GM10248 (cell line): ENCODE measurements around the gene DIP2C.

Source experiments
- CTCF ChIA-PET: fragments of 300-600 bp; sonication (Branson Sonifier 250); formaldehyde crosslinking; extraction: SDS; loops from one replicate; lab custom pipeline; 2021; ENCODE audit warnings: antibody characterized with exemption; lab: Yijun Ruan, JAX
- POLR2A ChIA-PET: fragments of 350-650 bp; sonication (Branson Sonifier 250); formaldehyde crosslinking; extraction: SDS; loops from one replicate; lab custom pipeline; 2020; ENCODE audit warnings: antibody characterized with exemption; lab: Yijun Ruan, JAX
- DNase-seq: peaks from one replicate; pipeline ENCODE4 v3.0.0; 2012; ENCODE audit errors: extremely low spot score
- CTCF ChIP-seq: IDR thresholded peaks from 2 replicates; pipeline ENCODE4 v1.5.1; 2012; ENCODE audit warnings: mild to moderate bottlenecking, low read depth; ENCODE audit errors: extremely low read depth, missing control alignments, control extremely low read depth

The DIP2C gene

GRCh38 chr10:248307-248706 is 441.2 kb downstream of the DIP2C start:
- POLR2A ChIA-PET, result no interaction called here
- no peak for TF ChIP-seq CTCF
- CTCF ChIA-PET, result interaction anchor here (1.0 to 2.5 kb wide), 4 partner anchors 17 to 34 kb away, joined by 3 to 8 read pairs (median 4); no protein-coding TSS in a partner anchor
- DNase-seq, result no peak

- POLR2A ChIA-PET, result no interaction called here
- no peak for DNase-seq
- no peak for TF ChIP-seq CTCF
- CTCF ChIA-PET, result interaction anchor here (1.0 to 1.5 kb wide), 3 partner anchors 16 to 33 kb away, joined by 3 to 4 read pairs (median 3); no protein-coding TSS in a partner anchor
Observed at GRCh38 chr10:247480-247879, 442.0 kb downstream of the DIP2C start.

GRCh38 chr10:246431-246830 is 443.0 kb downstream of the DIP2C start:
- TF ChIP-seq CTCF, result no peak

GRCh38 chr10:244227-244626 is 445.2 kb downstream of the DIP2C start:
- POLR2A ChIA-PET, result no interaction called here

More at GRCh38 chr10:246431-246830, 443.0 kb downstream of the DIP2C start:
- no peak for DNase-seq
- CTCF ChIA-PET, result no interaction called here
- POLR2A ChIA-PET, result no interaction called here

GRCh38 chr10:241966-242643 is 447.4 kb downstream of the DIP2C start:
- no peak for DNase-seq
- ChIA-PET CTCF (interaction anchor here (1.0 kb wide), 2 partner anchors 16 to 22 kb away, joined by 3 read pairs; no protein-coding TSS in a partner anchor), POLR2A (no interaction called here)
- no peak for TF ChIP-seq CTCF

More at GRCh38 chr10:244227-244626, 445.2 kb downstream of the DIP2C start:
- no peak for TF ChIP-seq CTCF
- no peak for DNase-seq
- CTCF ChIA-PET, result no interaction called here

GRCh38 chr10:241451-241850 is 448.0 kb downstream of the DIP2C start:
- ChIA-PET POLR2A (no interaction called here), CTCF (interaction anchor here (1.0 to 1.4 kb wide), 2 partner anchors 11 to 23 kb away, joined by 3 read pairs; no protein-coding TSS in a partner anchor)
- DNase-seq, result no peak
- TF ChIP-seq CTCF, result no peak
